Spleen (tissue), 11 donors: ENCODE data around the gene NPVF. TPM values are rescaled to one million over a fixed set of nuclear protein-coding genes. Genes with fewer than 3 reads are reported as not detected.

Experiments
- DNase-seq: peaks from one replicate; pipeline ENCODE4 v3.0.0-alpha.2; 2020
- H3K27ac ChIP-seq, 8 donors: fragments of 200-600 bp; sonication (generic) in 7 of 8; 1 replicate in 4 of 8; 2 replicates in 4 of 8; pipeline versions ENCODE4 v1.5.0 to v1.8.0; 2016 to 2021; ENCODE audit warnings: inconsistent platforms in 4 of 8, mild to moderate bottlenecking in 4 of 8, moderate library complexity in 1 of 8
- H3K27me3 ChIP-seq, 7 donors: fragments of 200-600 bp; sonication (generic) in 6 of 7; replicated peaks in 1 of 7; 1 replicate in 4 of 7; 2 replicates in 3 of 7; pipeline versions ENCODE4 v1.5.0 to v1.8.0; 2016 to 2021; ENCODE audit warnings: inconsistent platforms in 3 of 7, mild to moderate bottlenecking in 1 of 7
- H3K36me3 ChIP-seq, 6 donors: fragments of 200-600 bp; sonication (generic) in 5 of 6; 1 replicate in 4 of 6; 2 replicates in 2 of 6; pipeline versions ENCODE4 v1.5.0 to v1.8.0; 2016 to 2021; ENCODE audit warnings: inconsistent platforms in 2 of 6
- H3K4me1 ChIP-seq, 6 donors: fragments of 200-600 bp; sonication (generic) in 5 of 6; 1 replicate in 3 of 6; 2 replicates in 3 of 6; pipeline versions ENCODE4 v1.5.0 to v1.8.0; 2016 to 2021; ENCODE audit warnings: inconsistent platforms in 3 of 6
- H3K4me3 ChIP-seq, 8 donors: fragments of 200-600 bp; sonication (generic) in 7 of 8; 1 replicate in 4 of 8; 2 replicates in 4 of 8; pipeline versions ENCODE4 v1.5.0 to v1.8.0; 2016 to 2021; ENCODE audit warnings: inconsistent platforms in 4 of 8, mild to moderate bottlenecking in 4 of 8, moderate library complexity in 2 of 8
- H3K9me3 ChIP-seq, 8 donors: fragments of 200-600 bp; sonication (generic) in 7 of 8; 1 replicate in 4 of 8; 2 replicates in 4 of 8; pipeline versions ENCODE4 v1.5.0 to v1.8.0; 2016 to 2021; ENCODE audit warnings: inconsistent platforms in 4 of 8
- CTCF ChIP-seq, 11 experiments: fragments of 200-600 bp in 7 of 11; fragments of 450-650 bp in 4 of 11; sonication (generic) in 4 of 11; IDR thresholded peaks in 8 of 11; conservative IDR thresholded peaks in 3 of 11; 1 replicate in 7 of 11; 2 replicates in 4 of 11; pipeline versions ENCODE4 v1.4.0 to v1.8.0; 2016 to 2021; ENCODE audit warnings: antibody characterized with exemption in 11 of 11, inconsistent platforms in 4 of 11, mild to moderate bottlenecking in 1 of 11
- POLR2A ChIP-seq, 3 donors: fragments of 450-650 bp; IDR thresholded peaks; one replicate each; pipeline ENCODE4 v1.5.1; 2017; ENCODE audit warnings: antibody characterized with exemption in 3 of 3, mild to moderate bottlenecking in 1 of 3
- POLR2AphosphoS5 ChIP-seq, 3 donors: sonication (generic); formaldehyde crosslinking; IDR thresholded peaks; one replicate each; pipeline ENCODE4 v1.5.1; 2017; ENCODE audit warnings: antibody characterized with exemption in 3 of 3
- WGBS, 5 donors: extraction: QIAGEN DNeasy Blood & Tissue Kit in 3 of 5; methylation state at CpG; one replicate each; pipeline versions ENCODE4 v1.1.5 to v1.1.7; 2013 to 2018; 5-methylcytosine and 5-hydroxymethylcytosine counted together
- intact Hi-C: fragments of 100-400 bp; cut with DNase I; formaldehyde crosslinking; loops from one replicate; pipeline ENCODE4 v1.15.0; 2023; ENCODE audit warnings: low total_unique reads
- polyA plus RNA-seq, 3 donors: library from polyadenylated mRNA; stranded (reverse); fragments of 200-250 nt; gene quantifications; one replicate each; pipeline ENCODE4 v1.2.1, GENCODE V29; 2013
- total RNA-seq, 7 donors: library from RNA; depleted of rRNA in 3 of 7; stranded (reverse); fragments of >200 nt in 3 of 7; fragmentation: NEBNext Ultra II Directional in 4 of 7; extraction: Animal tissue kit (Norgen Biotek cat#: 25700) in 4 of 7; gene quantifications; one replicate each; pipeline versions ENCODE4 v1.1.0 to v1.2.1, GENCODE V29; 2016 to 2021
- donor health status: healthy with polysubstance abuse.
- donor health status: DM: no; HTN: no; CAD: no; lungs with moderate emphysema.
- donor health status: DM: no; HTN: no; CAD: no.
- donor health status: Bipolar disorder and iron deficiency.
- donor health status: healthy.
- donor health status: DM: no; HTN: no; CAD: no.
- donor health status: DM: yes; HTN: yes; CAD: no.

The NPVF gene
- total and polyA plus RNA-seq, 10 donors = not detected

GRCh38 chr7:25196132-25196896, 32.0 kb downstream of the NPVF start:
- WGBS, 5 donors = 59 to 71% (median 69%) methylated on average over 5 of the region's 5 CpGs
- TF ChIP-seq CTCF (IDR thresholded peaks at IDR 0.05 in 8 of 11, conservative IDR thresholded peaks at IDR 0.05 in 3 of 11) = no peak
- Histone ChIP-seq H3K4me1 (no peaks in the 10 kb centered on the region), H3K27ac (no peak overlapping the region), H3K9me3 (peaks cover 0 to 27% (median 0%) of the 10 kb centered on the region in 8 donors), H3K4me3 (no peak overlapping the region), H3K36me3 (no peaks in the 10 kb centered on the region), H3K27me3 (no peaks in the 10 kb centered on the region)
- intact Hi-C loops = no loop called here
- no peak for DNase-seq

- TF ChIP-seq POLR2A (IDR thresholded peaks at IDR 0.05) (no peak), CTCF (IDR thresholded peaks at IDR 0.05 in 8 of 11, conservative IDR thresholded peaks at IDR 0.05 in 3 of 11) (no peak), POLR2AphosphoS5 (IDR thresholded peaks at IDR 0.05) (no peak)
- no peak for DNase-seq
- intact Hi-C loops = no loop called here
- peaks cover 0 to 27% (median 0%) of the 10 kb centered on the region in 8 donors for H3K9me3 ChIP-seq
- no peak overlapping the region for H3K27ac ChIP-seq
- no peaks in the 10 kb centered on the region for H3K4me1 ChIP-seq
- no peaks in the 10 kb centered on the region for H3K36me3 ChIP-seq
- H3K4me3 ChIP-seq = no peak overlapping the region
- 69 to 92% (median 79%) methylated on average over 2 of the region's 2 CpGs for WGBS, 5 donors
- H3K27me3 ChIP-seq = no peaks in the 10 kb centered on the region
Observed at GRCh38 chr7:25194036-25194435, 34.2 kb downstream of the NPVF start.

DNA sequence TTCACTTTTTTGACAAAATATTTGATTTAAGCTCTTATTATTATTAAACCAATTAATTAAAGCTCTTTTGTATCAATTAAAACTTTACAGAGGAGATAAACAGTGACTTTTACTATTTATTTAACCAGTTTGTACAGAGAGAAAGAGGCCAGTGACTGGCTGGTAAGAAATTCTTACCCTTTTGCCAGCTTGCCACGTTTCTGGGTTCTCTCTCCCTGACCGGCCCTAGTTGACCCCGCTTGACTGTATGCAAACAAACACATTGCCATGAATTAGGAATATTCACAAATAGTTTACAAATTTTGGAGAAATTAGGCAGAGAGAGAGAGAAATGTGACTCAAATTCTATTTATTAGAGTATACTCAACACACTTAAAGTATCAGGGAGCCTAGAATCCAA, 36.2 kb downstream of the NPVF start:
- Histone ChIP-seq H3K36me3 (no peaks in the 10 kb centered on the region), H3K27me3 (peaks cover 0 to 6% (median 0%) of the 10 kb centered on the region in 7 donors), H3K4me3 (no peak overlapping the region), H3K27ac (no peak overlapping the region), H3K9me3 (peaks cover 0 to 27% (median 0%) of the 10 kb centered on the region in 8 donors), H3K4me1 (no peaks in the 10 kb centered on the region)
- TF ChIP-seq POLR2A (IDR thresholded peaks at IDR 0.05) = no peak
- TF ChIP-seq POLR2AphosphoS5 (IDR thresholded peaks at IDR 0.05) = no peak
- TF ChIP-seq CTCF (IDR thresholded peaks at IDR 0.05 in 8 of 11, conservative IDR thresholded peaks at IDR 0.05 in 3 of 11) = no peak
- intact Hi-C loops = no loop called here
- WGBS, 5 donors = 76 to 85% (median 80%) methylated on average over 3 of the region's 3 CpGs
- DNase-seq = no peak

- DNase-seq = no peak
- intact Hi-C loops = no loop called here
- Histone ChIP-seq H3K27ac (no peak overlapping the region), H3K9me3 (peaks cover 0 to 18% (median 0%) of the 10 kb centered on the region in 8 donors), H3K4me3 (no peak overlapping the region), H3K36me3 (no peaks in the 10 kb centered on the region), H3K4me1 (no peaks in the 10 kb centered on the region), H3K27me3 (peaks cover 0 to 11% (median 0%) of the 10 kb centered on the region in 7 donors)
- WGBS, 5 donors = 91 to 95% (median 95%) methylated on average over 6 of the region's 6 CpGs
- TF ChIP-seq CTCF (IDR thresholded peaks at IDR 0.05 in 8 of 11, conservative IDR thresholded peaks at IDR 0.05 in 3 of 11) = no peak
- TF ChIP-seq POLR2A (IDR thresholded peaks at IDR 0.05) = no peak
- TF ChIP-seq POLR2AphosphoS5 (IDR thresholded peaks at IDR 0.05) = no peak
Observed at GRCh38 chr7:25189197-25189596, 39.1 kb downstream of the NPVF start.
